DMS153 treated with DMSO at 0.1 percent for 48 hours (cell line): ENCODE results near the gene PODN.
A peak's percentile ranks its signal among the peaks of the same experiment; 100 is the strongest.

Experiments
- DNase-seq: peaks from one replicate; lab custom pipeline; 2025; ENCODE audit not compliant: unreplicated experiment; lab: John Stamatoyannopoulos, UW

Gene PODN

DNA sequence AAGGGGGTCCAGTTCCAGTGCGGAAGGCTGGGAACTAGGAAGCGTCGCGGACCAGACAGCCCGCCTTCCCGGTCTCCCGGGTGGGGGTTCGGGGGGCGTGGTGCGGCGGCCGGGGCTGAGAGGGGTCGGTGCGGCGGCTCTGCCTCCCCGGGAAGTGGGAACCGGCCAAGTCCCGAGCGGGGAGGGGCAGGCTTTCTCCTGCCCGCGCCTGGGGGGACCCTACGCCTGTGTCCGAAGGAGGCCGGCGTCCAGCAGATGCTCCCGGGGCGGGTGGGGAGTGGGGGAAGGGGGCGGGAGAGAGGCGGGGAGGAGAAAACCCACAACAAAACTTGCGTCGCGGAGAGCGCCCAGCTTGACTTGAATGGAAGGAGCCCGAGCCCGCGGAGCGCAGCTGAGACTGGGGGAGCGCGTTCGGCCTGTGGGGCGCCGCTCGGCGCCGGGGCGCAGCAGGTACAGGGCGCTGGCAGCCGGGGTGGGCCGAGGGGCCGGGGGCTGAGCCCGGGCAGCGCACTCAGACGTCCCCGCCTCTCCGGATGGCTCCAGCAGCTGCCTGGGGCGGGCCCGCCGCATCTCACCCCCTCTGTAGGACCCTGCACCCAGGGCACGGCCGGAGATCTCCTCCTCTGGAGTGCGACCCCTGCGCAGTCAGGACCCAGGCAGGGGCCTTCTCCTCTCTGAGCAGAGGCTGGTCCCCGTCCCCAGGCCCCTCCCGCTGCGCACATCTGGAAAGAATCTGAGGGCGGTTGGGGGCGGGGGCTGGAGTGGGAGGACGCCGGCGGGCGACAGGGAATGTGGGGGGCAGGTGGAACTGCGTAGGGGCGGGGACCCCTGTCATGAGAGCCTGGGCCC lies at the start of gene PODN:
PODN (plus strand) TSS at position 355 of the 849 bp plus-strand sequence. CDS start 7,643 bp downstream, outside the sequence.
- no peak for DNase-seq

DNA sequence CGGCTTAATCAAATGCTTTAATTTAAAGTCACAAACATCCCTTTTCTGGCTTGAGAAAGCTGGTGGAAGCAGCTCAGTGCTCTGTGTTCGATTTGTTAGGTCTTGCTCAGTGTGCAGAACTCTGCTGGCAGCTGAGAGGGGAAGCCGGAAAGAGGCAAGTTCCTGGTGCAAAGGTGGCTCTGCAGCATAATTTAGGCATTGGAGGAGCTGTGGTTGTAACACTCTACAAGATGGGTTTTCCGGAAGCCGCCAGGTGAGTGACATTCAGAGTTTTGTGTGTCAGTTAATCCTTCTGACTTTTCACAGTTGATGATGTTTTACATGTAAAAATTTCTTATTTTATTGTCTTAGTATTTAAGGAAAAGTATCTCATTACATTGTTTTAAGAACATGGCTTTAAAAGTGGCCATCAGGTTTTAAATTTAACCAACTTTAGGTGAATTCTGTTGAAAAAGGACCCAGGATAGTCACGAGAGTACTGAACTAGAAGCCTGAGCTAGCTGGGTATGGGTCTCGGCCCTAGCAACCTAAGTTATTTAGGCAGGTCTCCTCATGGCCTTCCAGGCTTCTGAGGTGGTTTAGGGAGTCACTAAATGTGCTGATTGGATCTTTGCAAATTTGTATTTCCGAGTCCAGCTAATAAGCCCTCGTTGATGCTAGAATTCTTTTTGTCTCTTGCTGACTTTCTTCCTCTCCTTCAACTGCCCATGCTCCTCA lies 47.1 kb upstream of the PODN start:
- DNase-seq: peak; percentile 80

GRCh38 chr1:53015508-53015860 lies 46.5 kb upstream of the PODN start:
- no peak for DNase-seq

GRCh38 chr1:53016705-53017104 lies 45.3 kb upstream of the PODN start:
- DNase-seq: no peak

DNA sequence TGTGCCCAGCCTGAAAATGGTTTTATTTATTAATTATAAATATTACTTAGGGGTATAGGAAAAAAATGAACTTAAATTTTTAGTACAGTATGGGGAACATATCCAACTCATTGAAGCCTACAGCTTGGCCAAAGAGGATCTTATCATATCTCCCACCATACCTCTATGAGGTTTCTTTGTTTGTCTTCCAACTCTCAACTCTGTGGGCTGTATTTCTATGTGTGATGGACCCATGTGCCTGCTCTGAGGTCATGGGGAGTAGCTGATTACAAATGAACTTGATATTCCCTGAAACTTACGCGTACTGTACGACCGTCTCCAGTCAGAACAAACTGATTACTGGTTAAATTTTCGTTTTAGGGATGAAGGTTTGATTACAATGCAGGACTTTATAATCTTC lies 41.4 kb upstream of the PODN start:
- DNase-seq: no peak

DNA sequence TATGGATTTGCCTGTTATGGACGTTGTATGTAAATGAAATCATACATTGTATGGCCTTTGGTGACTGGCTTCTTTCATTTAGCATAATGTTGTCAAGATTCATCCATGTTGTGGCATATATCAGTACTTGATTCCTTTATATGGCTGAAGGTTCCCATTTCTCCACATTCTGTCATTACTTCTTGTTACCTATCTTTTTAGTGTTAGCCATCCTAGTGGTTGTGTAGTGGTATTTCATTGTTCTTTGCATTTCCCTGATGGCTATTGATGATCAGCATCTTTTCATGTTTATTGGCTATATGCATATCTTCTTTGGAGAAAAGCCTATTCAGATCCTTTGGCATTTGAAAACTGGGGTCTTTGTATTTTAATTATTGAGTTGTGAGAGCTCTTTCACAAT lies 39.8 kb upstream of the PODN start:
- no peak for DNase-seq

GRCh38 chr1:53023546-53023945 lies 38.5 kb upstream of the PODN start:
- no peak for DNase-seq

DNA sequence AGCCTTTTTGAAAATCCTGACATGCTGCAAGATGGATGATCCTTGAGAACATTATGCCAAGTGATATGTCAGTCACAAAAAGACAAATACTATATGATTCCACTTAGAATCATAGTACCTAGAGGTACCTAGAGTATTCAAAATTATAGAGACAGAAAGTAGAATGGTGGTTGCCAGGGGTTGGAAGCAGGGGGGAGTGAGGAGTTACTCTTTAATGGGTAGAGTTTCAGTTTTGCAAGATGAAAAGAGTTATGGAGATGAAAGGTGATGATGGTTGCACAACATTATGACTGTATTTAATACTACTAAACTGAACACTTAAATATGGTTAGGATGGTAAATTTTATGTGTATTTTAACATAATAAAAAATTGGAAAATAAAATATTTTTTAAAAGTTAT lies 37.9 kb upstream of the PODN start:
- no peak for DNase-seq

DNA sequence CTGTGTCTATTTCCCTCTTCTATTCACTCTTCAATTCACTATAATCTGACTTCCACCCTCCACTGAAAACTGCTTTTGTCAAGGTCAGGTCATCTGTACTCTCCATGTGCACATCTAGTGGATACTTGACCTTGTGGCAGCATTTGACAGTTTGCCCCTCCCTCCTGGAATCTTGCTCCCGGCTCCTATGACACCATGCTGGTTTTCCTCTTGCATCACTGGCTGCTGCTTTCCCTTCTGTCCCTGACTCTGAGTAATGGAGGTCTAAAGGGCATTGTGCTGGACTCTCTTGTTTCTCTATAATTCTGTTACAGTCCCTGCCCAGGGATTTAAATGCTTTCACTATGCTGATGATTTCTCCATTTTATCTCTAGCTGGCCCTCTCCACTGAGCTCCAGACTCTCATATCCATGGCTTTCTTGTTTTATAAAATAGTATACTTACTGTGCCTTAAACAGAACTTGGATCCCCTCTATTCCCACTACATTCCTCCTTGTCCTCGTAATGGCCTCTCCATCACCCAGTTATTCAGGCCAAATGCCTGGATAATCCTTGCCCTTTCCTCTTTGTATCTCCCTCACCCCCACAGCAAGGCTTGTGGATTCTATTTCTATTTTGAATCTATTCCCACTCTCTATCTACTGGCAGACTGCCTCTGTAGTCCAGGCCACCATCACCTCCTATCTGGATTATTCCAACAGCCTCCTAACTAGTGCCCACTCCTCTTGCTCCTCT lies 36.8 kb upstream of the PODN start:
- no peak for DNase-seq

GRCh38 chr1:53025769-53026112 lies 36.3 kb upstream of the PODN start:
- DNase-seq: no peak

GRCh38 chr1:53026254-53026653 lies 35.8 kb upstream of the PODN start:
- DNase-seq: no peak

GRCh38 chr1:53031732-53032131 lies 30.3 kb upstream of the PODN start:
- no peak for DNase-seq

- DNase-seq: no peak
These were observed 24.9 kb upstream of the PODN start for GRCh38 chr1:53037159-53037558.

DNA sequence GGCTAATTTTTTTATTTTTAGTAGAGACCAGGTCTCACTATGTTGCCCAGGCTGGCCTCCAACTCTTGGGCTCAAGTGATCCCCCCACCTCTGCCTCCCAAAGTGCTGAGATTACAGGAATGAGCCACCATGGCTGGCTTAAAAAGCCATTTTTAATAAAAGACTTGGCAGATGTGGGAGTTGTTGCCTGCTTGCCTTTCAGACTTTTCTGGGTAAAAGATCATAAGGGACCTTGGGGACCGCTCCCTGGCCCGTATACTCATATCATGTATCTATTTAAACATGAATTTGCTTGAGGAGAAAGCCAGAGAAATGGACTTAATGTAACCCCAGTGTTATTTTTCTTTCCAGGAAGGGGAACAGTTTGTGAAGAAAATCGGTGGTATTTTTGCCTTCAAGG lies 23.4 kb upstream of the PODN start:
- no peak for DNase-seq

- DNase-seq: no peak
These were observed 18.7 kb upstream of the PODN start for GRCh38 chr1:53043271-53043670.

DNA sequence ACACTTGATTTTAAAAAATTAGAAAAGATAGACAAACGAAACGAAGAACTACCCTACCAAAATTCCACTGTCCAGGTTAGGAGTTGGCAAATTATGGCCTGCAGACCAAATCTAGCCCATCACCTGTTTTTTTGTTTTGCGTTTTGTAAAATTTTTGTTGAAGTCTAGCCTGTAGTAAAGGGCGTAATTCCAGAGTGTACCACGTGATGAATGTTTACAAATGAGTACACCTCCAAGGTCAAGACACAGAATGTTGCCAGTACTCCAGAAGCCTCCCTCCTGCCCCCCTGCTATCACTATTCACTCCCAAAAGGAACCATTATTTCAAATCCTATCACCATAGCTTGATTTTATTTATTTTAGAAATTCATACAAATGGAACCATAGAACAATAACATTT lies 17.1 kb upstream of the PODN start:
- no peak for DNase-seq

GRCh38 chr1:53046930-53047329 lies 15.1 kb upstream of the PODN start:
- no peak for DNase-seq

GRCh38 chr1:53047737-53048736 lies 14.0 kb upstream of the PODN start:
- peak; percentile 70 for DNase-seq

DNA sequence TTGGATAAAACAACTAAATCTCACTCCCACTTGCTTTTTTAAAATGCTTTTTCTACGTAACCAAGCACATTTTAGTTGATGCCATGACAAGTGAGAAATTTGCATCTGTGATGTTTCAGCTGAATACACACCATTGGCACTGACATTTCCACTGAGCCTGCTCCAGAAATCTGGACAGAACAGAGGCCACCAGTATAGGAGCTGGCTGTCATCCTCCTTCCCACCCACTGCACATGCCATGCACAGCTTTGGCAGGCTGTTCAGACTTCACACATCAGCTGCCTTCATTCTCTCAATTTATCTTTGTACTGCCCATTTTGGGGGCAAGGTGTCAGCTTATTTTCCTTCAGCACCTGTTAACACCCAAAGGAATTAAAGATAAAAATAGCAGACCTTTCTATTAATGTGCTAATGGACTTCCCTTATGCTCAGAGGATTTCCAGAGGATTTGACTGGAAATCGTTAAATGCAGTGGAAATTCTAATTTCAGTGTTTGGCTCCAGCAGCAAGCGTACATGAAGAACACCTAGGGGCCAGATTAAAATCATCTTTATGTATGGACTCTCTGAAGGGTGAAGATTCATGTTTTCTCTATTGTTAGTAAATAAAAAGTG lies 12.9 kb upstream of the PODN start:
- no peak for DNase-seq

- no peak for DNase-seq
These were observed 12.4 kb upstream of the PODN start for GRCh38 chr1:53049574-53049967.
